ENCODE data around the gene CDH26. TPM values are rescaled to one million over a fixed set of nuclear protein-coding genes. Genes with fewer than 3 reads are reported as not detected.
A peak's percentile ranks its signal among the peaks of the same experiment; 100 is the strongest.

Gene CDH26
- total and polyA plus RNA-seq, 10 of the 15 experiments (the other 5 are each of a cell fraction or from before 2014, with no cell fraction given): 0.03 to 0.19 (median 0.08) TPM; not detected in 4

DNA sequence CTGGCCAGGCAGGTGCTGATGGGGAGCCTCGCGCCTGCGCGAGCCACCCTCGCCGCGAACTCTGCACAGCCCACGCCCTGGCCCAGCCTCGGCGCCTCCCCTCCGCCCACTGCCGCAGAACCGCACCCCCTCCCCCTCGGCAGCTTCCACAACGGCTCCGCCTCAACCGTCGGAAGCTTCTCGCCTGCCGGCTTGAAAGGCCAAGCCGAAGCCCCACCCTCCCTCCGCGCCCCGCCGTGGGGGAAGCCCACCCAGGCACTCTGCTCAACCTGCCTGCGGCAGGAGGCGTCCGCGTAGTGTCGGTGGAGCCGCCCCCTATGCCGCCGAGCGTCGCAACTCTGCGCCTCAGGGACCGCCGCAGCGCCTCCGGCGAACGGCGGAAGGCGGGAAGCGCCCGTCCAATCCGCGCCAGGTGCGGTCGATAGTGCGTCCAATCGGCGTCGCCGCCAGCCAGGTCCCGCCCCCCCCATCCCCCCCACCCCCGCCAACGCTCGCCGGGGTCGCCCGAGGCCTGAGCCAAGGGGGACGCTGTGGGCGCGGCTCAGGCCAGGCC, 24.9 kb upstream of the CDH26 start, which contains the start of gene SYCP2:
TSS of gene SYCP2 (minus strand) at position 342 of the 553 bp plus-strand sequence. CDS start 11,224 bp downstream, outside the sequence.
- 79% methylated on average over 19 of the region's 65 CpGs for WGBS (ENCODE audit: insufficient coverage, insufficient replicate concordance, low lambda C conversion rate, missing lambda C conversion rate)
- intact Hi-C loops (cut with micrococcal nuclease; ENCODE audit: unreplicated experiment): no loop called here

More for the DNA sequence above, 24.9 kb upstream of the CDH26 start, which contains the start of gene SYCP2:
- no peak within 1 kb of the TSS for H3K27ac ChIP-seq (ENCODE audit: control insufficient read depth, insufficient read depth)
- H3K4me1 ChIP-seq (ENCODE audit: control insufficient read depth, insufficient read depth, low read length): peaks cover 3% of the 10 kb centered on the region; the same call in 1 of the 2 replicates
- TF ChIP-seq SP1 (IDR thresholded peaks at IDR 0.05; ENCODE audit: low read depth, low read length) (no peak), NFYB (IDR thresholded peaks at IDR 0.05; ENCODE audit: insufficient read depth, low read depth, low read length) (peak; percentile 80), ZBTB33 (IDR thresholded peaks at IDR 0.05) (no peak), POLR2A (IDR thresholded peaks at IDR 0.05; ENCODE audit: low read depth, low read length) (peak; percentile 29; the same call in 1 of the 2 replicates)
- TF ChIP-seq, protein P1, sequence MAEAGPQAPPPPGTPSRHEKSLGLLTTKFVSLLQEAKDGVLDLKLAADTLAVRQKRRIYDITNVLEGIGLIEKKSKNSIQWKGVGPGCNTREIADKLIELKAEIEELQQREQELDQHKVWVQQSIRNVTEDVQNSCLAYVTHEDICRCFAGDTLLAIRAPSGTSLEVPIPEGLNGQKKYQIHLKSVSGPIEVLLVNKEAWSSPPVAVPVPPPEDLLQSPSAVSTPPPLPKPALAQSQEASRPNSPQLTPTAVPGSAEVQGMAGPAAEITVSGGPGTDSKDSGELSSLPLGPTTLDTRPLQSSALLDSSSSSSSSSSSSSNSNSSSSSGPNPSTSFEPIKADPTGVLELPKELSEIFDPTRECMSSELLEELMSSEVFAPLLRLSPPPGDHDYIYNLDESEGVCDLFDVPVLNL (IDR thresholded peaks at IDR 0.05; ENCODE audit: low read depth, low read length): peak; percentile 53; the same call in 1 of the 2 replicates
- H3K36me3 ChIP-seq (ENCODE audit: control insufficient read depth in 2 of 2, insufficient read depth in 2 of 2, low read length in 1 of 2): no peaks in the 10 kb centered on the region
- H3K27me3 ChIP-seq (replicated peaks in 1 of 2; ENCODE audit: control insufficient read depth in 2 of 2, insufficient read depth in 2 of 2, low read length in 1 of 2): no peaks in the 10 kb centered on the region; a peak in 1 of 4 replicates
- peak within 1 kb of the TSS; percentile 86 for H3K4me2 ChIP-seq (ENCODE audit: control insufficient read depth, insufficient read depth)
- H3K9ac ChIP-seq (ENCODE audit: control insufficient read depth, insufficient read depth, low read length): peak within 1 kb of the TSS; percentile 39; the same call in 1 of the 2 replicates
- BruUV-seq (replicated peaks): no TSS peak
- H3K9me3 ChIP-seq (replicated peaks; ENCODE audit: control insufficient read depth, insufficient read depth, low read length): no peaks in the 10 kb centered on the region
- H3K79me2 ChIP-seq (ENCODE audit: control insufficient read depth, insufficient read depth, low read length): no peaks in the 10 kb centered on the region
- CTCF ChIA-PET: interaction anchor here (1.0 to 9.5 kb wide), 6 partner anchors 17 to 116 kb away, joined by 3 to 173 read pairs (median 5); no protein-coding TSS in a partner anchor
- DNase-seq (ENCODE audit: low read depth, low spot score) (no peak), ATAC-seq (peak; percentile 37), FAIRE-seq (no peak)
- RAD21 ChIA-PET (ENCODE audit: unreplicated experiment): interaction anchor here (1.0 kb wide), 1 partner anchor 19 kb away, joined by 3 read pairs; no protein-coding TSS in a partner anchor
- POLR2A ChIA-PET: no interaction called here
- peak within 1 kb of the TSS; percentile 63 for H3K4me3 ChIP-seq
- SMC1A ChIA-PET (ENCODE audit: uncharacterized antibody, unreplicated experiment): interaction anchor here (1.3 to 1.8 kb wide), 2 partner anchors 15 to 19 kb away, joined by 5 read pairs; no protein-coding TSS in a partner anchor
- H4K20me1 ChIP-seq (ENCODE audit: control insufficient read depth, insufficient read depth): no peaks in the 10 kb centered on the region
- in situ Hi-C loops (cut with MboI): no loop called here
- H2AFZ ChIP-seq (ENCODE audit: control insufficient read depth, low read depth, low read length): peak within 1 kb of the TSS; percentile 86
